ENCODE results near the gene C3orf49. TPM values are rescaled to one million over a fixed set of nuclear protein-coding genes. Genes with fewer than 3 reads are reported as not detected.
A peak's percentile ranks its signal among the peaks of the same experiment; 100 is the strongest.

C3orf49 gene
- total and polyA plus RNA-seq, 4 experiments from 2014 or later = not detected

DNA sequence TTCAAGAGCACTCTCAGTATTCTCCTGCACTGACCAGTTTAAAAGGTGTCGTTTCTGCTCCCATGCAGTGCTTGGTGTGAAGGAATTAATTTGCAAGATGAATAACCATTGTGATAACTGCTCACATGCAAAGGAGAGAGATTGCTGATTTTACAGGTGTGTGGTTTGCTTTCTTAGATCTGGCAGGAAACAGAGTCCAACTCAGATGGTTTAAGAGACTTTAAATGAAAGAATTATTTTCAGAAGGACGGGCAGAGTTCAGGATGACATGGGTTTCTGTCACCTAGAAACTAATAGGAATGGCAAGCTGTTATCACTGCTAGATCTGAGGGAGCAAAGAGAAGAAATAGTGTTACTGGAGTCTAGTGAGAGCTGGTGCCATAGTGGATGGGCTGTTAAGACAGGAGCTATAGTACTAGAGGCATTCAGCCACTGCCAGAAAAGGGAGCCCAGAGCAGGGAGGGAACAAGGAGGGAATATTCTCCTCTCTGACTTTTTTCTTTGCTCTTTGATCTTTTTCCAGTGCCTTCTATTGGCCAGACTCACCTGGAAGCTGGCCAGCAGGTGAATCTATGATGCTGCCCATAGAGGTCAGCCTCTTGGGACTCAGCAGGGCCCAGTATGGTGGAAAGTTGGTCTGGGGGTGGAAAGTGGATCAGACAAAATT, 59.4 kb downstream of the C3orf49 start:
- Mint-ChIP-seq H3K27ac (peak overlapping the region; percentile 2 to 54 (median 8)), H3K4me3 (no peak overlapping the region), H3K9me3 (no peaks in the 10 kb centered on the region), H3K4me1 (peaks cover 54 to 87% (median 64%) of the 10 kb centered on the region in 4 donors), H3K27me3 (no peaks in the 10 kb centered on the region), H3K36me3 (no peaks in the 10 kb centered on the region)
- Histone ChIP-seq H3K4me1 (ENCODE audit: insufficient read depth, low read length) (peaks cover 46% of the 10 kb centered on the region), H3K27me3 (ENCODE audit: insufficient read depth, low read length) (no peaks in the 10 kb centered on the region), H3K36me3 (ENCODE audit: insufficient read depth, low read length) (no peaks in the 10 kb centered on the region), H3K9me3 (ENCODE audit: control insufficient read depth in 1 of 2, low read length in 2 of 2) (no peaks in the 10 kb centered on the region), H3K4me3 (ENCODE audit: low read length in 2 of 2) (no peak overlapping the region), H3K27ac (ENCODE audit: low read depth, low read length) (no peak overlapping the region)
- intact Hi-C loops (cut with micrococcal nuclease) = no loop called here
- CTCF ChIA-PET (ENCODE audit: partially characterized antibody) = interaction anchor here (1.7 kb wide), 1 partner anchor 20 kb away, joined by 4 read pairs; no protein-coding TSS in a partner anchor
- POLR2A ChIA-PET (ENCODE audit: partially characterized antibody) = no interaction called here
- DNase-seq = no peak

DNA sequence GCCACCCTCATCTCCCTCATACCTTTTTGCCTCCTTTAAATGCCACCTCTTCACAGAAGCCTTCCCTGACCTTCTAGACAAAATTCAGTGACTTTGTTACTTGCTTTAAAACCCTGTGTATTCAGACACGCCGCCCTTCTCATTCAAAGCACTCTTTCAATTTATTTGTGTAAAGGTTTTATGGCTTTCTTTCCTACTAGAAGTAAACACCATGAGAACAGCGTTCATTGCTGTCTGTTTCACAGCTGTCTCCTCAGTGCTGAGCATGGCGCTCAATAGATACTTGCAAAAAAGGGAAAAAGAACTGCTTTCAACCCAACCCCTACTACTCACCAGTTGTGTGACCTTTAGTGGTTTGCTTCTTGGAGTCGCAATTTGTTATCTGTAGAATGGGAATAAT, 61.6 kb downstream of the C3orf49 start:
- H3K36me3 ChIP-seq (ENCODE audit: insufficient read depth, low read length) = no peaks in the 10 kb centered on the region
- peaks cover 39% of the 10 kb centered on the region for H3K4me1 ChIP-seq (ENCODE audit: insufficient read depth, low read length)
- H3K36me3 Mint-ChIP-seq = peaks cover 0 to 2% of the 10 kb centered on the region in 2 donors
- no peaks in the 10 kb centered on the region for H3K27me3 ChIP-seq (ENCODE audit: insufficient read depth, low read length)
- H3K9me3 Mint-ChIP-seq = no peaks in the 10 kb centered on the region
- DNase-seq = no peak
- no peaks in the 10 kb centered on the region for H3K9me3 ChIP-seq (ENCODE audit: control insufficient read depth in 1 of 2, low read length in 2 of 2)
- peak overlapping the region in 2 of 7 donors; percentile 4 for H3K27ac Mint-ChIP-seq
- CTCF ChIA-PET (ENCODE audit: partially characterized antibody) = no interaction called here
- H3K4me3 ChIP-seq (ENCODE audit: low read length in 2 of 2) = no peak overlapping the region
- H3K27ac ChIP-seq (ENCODE audit: low read depth, low read length) = no peak overlapping the region
- H3K4me3 Mint-ChIP-seq = no peak overlapping the region
- H3K27me3 Mint-ChIP-seq = no peaks in the 10 kb centered on the region
- intact Hi-C loops (cut with micrococcal nuclease) = no loop called here
- POLR2A ChIA-PET (ENCODE audit: partially characterized antibody) = no interaction called here
- peaks cover 47 to 81% (median 59%) of the 10 kb centered on the region in 4 donors for H3K4me1 Mint-ChIP-seq

DNA sequence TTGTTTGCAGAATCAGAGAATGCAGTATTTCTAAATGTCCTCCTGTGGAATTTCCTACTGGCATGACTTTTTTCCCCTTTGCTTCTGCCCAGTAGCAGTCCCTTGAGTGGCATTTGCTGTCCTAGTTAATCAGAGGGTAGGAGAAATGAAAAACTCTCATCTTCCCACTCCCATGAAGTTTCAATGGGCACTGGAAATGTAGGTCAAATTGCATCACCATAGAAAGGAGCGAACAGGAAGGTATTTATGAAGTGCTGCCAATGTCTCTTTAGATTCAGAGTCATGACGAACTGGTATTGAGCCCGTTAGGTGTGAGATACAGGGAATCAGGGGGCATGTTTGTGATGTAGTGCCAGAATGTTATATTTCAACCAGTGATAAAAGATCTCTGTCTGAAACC, 67.8 kb downstream of the C3orf49 start:
- Histone ChIP-seq H3K9me3 (ENCODE audit: control insufficient read depth in 1 of 2, low read length in 2 of 2) (no peaks in the 10 kb centered on the region), H3K4me1 (ENCODE audit: insufficient read depth, low read length) (peaks cover 5% of the 10 kb centered on the region), H3K27me3 (ENCODE audit: insufficient read depth, low read length) (no peaks in the 10 kb centered on the region), H3K27ac (ENCODE audit: low read depth, low read length) (no peak overlapping the region), H3K4me3 (ENCODE audit: low read length in 2 of 2) (no peak overlapping the region), H3K36me3 (ENCODE audit: insufficient read depth, low read length) (no peaks in the 10 kb centered on the region)
- intact Hi-C loops (cut with micrococcal nuclease) = no loop called here
- DNase-seq = no peak
- H3K9me3 Mint-ChIP-seq = no peaks in the 10 kb centered on the region
- peaks cover 25 to 46% (median 39%) of the 10 kb centered on the region in 4 donors for H3K4me1 Mint-ChIP-seq
- POLR2A ChIA-PET (ENCODE audit: partially characterized antibody) = no interaction called here
- peak overlapping the region in 3 of 7 donors; percentile 22 to 77 (median 33) for H3K27ac Mint-ChIP-seq
- H3K4me3 Mint-ChIP-seq = no peak overlapping the region
- peaks cover 3 to 9% of the 10 kb centered on the region in 2 donors for H3K36me3 Mint-ChIP-seq
- H3K27me3 Mint-ChIP-seq = no peaks in the 10 kb centered on the region
- CTCF ChIA-PET (ENCODE audit: partially characterized antibody) = no interaction called here

DNA sequence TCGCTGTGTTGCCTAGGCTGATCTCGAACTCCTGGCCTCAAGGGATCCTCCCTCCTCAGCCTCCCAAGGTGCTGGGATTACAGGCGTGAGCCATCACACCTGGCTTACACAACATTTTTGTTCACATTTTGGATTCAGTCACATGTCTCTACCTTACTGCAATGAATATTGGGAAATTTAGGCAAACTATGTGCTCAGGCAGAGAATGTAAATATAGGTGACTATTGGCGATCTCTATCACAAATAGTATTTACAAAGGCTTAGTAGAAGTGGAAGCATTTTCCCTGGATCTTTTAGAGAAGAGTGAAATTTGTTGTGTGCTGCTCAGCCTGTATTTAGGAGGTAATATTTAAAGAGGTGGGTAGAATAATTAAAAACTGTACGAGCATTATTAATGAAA, 72.4 kb downstream of the C3orf49 start:
- CTCF ChIA-PET (ENCODE audit: partially characterized antibody) = no interaction called here
- H3K4me3 Mint-ChIP-seq = no peak overlapping the region
- H3K4me3 ChIP-seq (ENCODE audit: low read length in 2 of 2) = no peak overlapping the region
- no peak for DNase-seq
- POLR2A ChIA-PET (ENCODE audit: partially characterized antibody) = no interaction called here
- no peaks in the 10 kb centered on the region for H3K27me3 ChIP-seq (ENCODE audit: insufficient read depth, low read length)
- no peak overlapping the region for H3K27ac ChIP-seq (ENCODE audit: low read depth, low read length)
- peaks cover 10% of the 10 kb centered on the region in 2 donors for H3K36me3 Mint-ChIP-seq
- H3K4me1 Mint-ChIP-seq = peaks cover 41 to 55% (median 48%) of the 10 kb centered on the region in 4 donors
- H3K27me3 Mint-ChIP-seq = no peaks in the 10 kb centered on the region
- peaks cover 25% of the 10 kb centered on the region for H3K4me1 ChIP-seq (ENCODE audit: insufficient read depth, low read length)
- no peaks in the 10 kb centered on the region for H3K9me3 Mint-ChIP-seq
- H3K27ac Mint-ChIP-seq = peak overlapping the region in 1 of 7 donors; percentile 24
- H3K9me3 ChIP-seq (ENCODE audit: control insufficient read depth in 1 of 2, low read length in 2 of 2) = no peaks in the 10 kb centered on the region
- intact Hi-C loops (cut with micrococcal nuclease) = no loop called here
- no peaks in the 10 kb centered on the region for H3K36me3 ChIP-seq (ENCODE audit: insufficient read depth, low read length)

DNA sequence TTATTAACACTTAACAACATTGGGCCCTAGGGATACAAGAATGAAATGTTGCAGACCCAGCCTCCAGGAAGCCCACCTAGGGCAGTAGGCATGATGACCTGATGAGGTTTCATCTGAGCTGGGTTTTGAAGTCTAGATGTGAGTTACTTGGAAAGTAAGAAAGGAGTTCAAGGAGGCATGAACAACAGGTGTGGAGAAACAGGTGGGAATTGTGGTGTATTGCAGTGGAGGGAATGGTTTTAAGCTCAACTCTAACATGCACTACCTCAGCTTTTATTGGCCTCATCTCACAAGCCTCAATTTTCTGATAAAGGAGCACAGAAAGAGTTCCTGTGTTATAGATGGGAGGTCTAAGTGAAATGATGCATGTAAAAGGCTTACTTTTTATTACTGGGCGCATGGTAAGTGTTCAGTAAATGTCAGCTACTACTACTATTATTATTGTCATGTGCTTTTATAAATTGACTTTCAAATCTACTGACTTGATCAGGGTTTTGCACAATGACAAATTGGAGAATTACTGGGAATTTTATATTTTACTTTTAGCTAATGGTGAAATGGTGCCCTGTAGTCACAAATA, 73.8 kb downstream of the C3orf49 start:
- Mint-ChIP-seq H3K9me3 (no peaks in the 10 kb centered on the region), H3K27me3 (no peaks in the 10 kb centered on the region), H3K4me1 (peaks cover 43 to 52% (median 46%) of the 10 kb centered on the region in 4 donors), H3K36me3 (peaks cover 10 to 13% of the 10 kb centered on the region in 2 donors), H3K4me3 (no peak overlapping the region), H3K27ac (peak overlapping the region in 1 of 7 donors; percentile 54)
- H3K36me3 ChIP-seq (ENCODE audit: insufficient read depth, low read length) = no peaks in the 10 kb centered on the region
- no peaks in the 10 kb centered on the region for H3K27me3 ChIP-seq (ENCODE audit: insufficient read depth, low read length)
- H3K4me3 ChIP-seq (ENCODE audit: low read length in 2 of 2) = no peak overlapping the region
- intact Hi-C loops (cut with micrococcal nuclease) = no loop called here
- H3K4me1 ChIP-seq (ENCODE audit: insufficient read depth, low read length) = peaks cover 22% of the 10 kb centered on the region
- no peak for DNase-seq
- CTCF ChIA-PET (ENCODE audit: partially characterized antibody) = interaction anchor here (1.2 kb wide), 1 partner anchor 17 kb away, joined by 3 read pairs; no protein-coding TSS in a partner anchor
- POLR2A ChIA-PET (ENCODE audit: partially characterized antibody) = no interaction called here
- no peaks in the 10 kb centered on the region for H3K9me3 ChIP-seq (ENCODE audit: control insufficient read depth in 1 of 2, low read length in 2 of 2)
- no peak overlapping the region for H3K27ac ChIP-seq (ENCODE audit: low read depth, low read length)

- no peak for DNase-seq
- H3K4me1 Mint-ChIP-seq = peaks cover 42 to 61% (median 52%) of the 10 kb centered on the region in 4 donors
- Histone ChIP-seq H3K27ac (ENCODE audit: low read depth, low read length) (no peak overlapping the region), H3K4me3 (ENCODE audit: low read length in 2 of 2) (no peak overlapping the region), H3K27me3 (ENCODE audit: insufficient read depth, low read length) (no peaks in the 10 kb centered on the region), H3K4me1 (ENCODE audit: insufficient read depth, low read length) (peaks cover 22% of the 10 kb centered on the region), H3K9me3 (ENCODE audit: control insufficient read depth in 1 of 2, low read length in 2 of 2) (no peaks in the 10 kb centered on the region), H3K36me3 (ENCODE audit: insufficient read depth, low read length) (peaks cover 8% of the 10 kb centered on the region)
- peak overlapping the region in 4 of 8 donors; percentile 9 to 63 (median 29) for H3K4me3 Mint-ChIP-seq
- peaks cover 25 to 26% of the 10 kb centered on the region in 2 donors for H3K36me3 Mint-ChIP-seq
- peaks cover 0 to 1% (median 0%) of the 10 kb centered on the region in 8 donors for H3K9me3 Mint-ChIP-seq
- H3K27ac Mint-ChIP-seq = peak overlapping the region in 5 of 7 donors; percentile 38 to 86 (median 68)
- intact Hi-C loops (cut with micrococcal nuclease) = no loop called here
- CTCF ChIA-PET (ENCODE audit: partially characterized antibody) = interaction anchor here (0.9 kb wide), 1 partner anchor 122 kb away, joined by 3 read pairs; no protein-coding TSS in a partner anchor
- H3K27me3 Mint-ChIP-seq = no peaks in the 10 kb centered on the region
- POLR2A ChIA-PET (ENCODE audit: partially characterized antibody) = no interaction called here
These were observed 76.5 kb downstream of the C3orf49 start for GRCh38 chr3:63895422-63896189.

Data from CD4-positive, alpha-beta memory T cell (primary cell).